ENCODE data around the gene NNAT.

Gene NNAT

GRCh38 chr20:37473249-37474000 lies 47.6 kb upstream of the NNAT start:
- Histone ChIP-seq H3K9ac (ENCODE audit: low read length) (no peak overlapping the region), H3K27me3 (ENCODE audit: insufficient read depth, low read length) (no peaks in the 10 kb centered on the region; the same call in 1 of the 2 replicates), H3K9me2 (ENCODE audit: low read depth, low read length) (no peaks in the 10 kb centered on the region), H3K9me3 (ENCODE audit: low read length) (no peaks in the 10 kb centered on the region), H4K20me1 (ENCODE audit: insufficient read depth, low read length) (no peaks in the 10 kb centered on the region), H3K4me3 (ENCODE audit: low read depth, low read length, poor library complexity, severe bottlenecking) (no peak overlapping the region), H3K79me2 (ENCODE audit: insufficient read depth, low read length) (no peaks in the 10 kb centered on the region), H3K27ac (ENCODE audit: low read depth, low read length, poor library complexity, severe bottlenecking) (no peak overlapping the region), H3K4me1 (ENCODE audit: insufficient read depth, low read length, severe bottlenecking) (no peaks in the 10 kb centered on the region), H3K36me3 (ENCODE audit: insufficient read depth, low read length) (no peaks in the 10 kb centered on the region), H3K4me2 (ENCODE audit: low read length) (no peak overlapping the region), H2AFZ (ENCODE audit: low read length) (no peak overlapping the region), H3F3A (ENCODE audit: insufficient read depth, low read length) (no peaks in the 10 kb centered on the region)
- TF ChIP-seq CTCF (IDR thresholded peaks at IDR 0.05; ENCODE audit: low read length) (no peak), EZH2 (IDR thresholded peaks at IDR 0.05; ENCODE audit: borderline replicate concordance, low read length) (no peak)

DNA sequence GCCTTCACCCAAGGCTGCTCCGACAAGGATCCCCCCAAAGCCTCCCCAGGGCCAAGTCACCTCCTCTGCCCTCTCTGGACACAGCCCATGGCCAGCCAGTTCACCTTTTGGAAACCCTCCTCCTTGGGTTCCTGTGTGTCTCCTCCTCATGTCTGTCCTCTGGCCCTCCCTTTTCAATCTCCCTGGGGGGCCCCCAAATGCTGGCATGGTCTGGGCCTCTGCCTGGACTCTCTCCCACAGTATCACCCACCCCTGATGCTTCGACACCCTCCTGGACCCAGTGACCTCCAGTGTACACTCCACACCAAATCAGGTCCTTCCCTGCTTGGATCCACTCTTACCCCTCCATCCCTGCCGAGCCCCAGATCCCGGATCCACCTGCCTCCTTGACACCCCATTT lies 46.7 kb upstream of the NNAT start:
- no peak overlapping the region for H3K27ac ChIP-seq (ENCODE audit: low read depth, low read length, poor library complexity, severe bottlenecking)
- no peak overlapping the region for H2AFZ ChIP-seq (ENCODE audit: low read length)
- H3K79me2 ChIP-seq (ENCODE audit: insufficient read depth, low read length), result no peaks in the 10 kb centered on the region
- no peaks in the 10 kb centered on the region for H3K9me3 ChIP-seq (ENCODE audit: low read length)
- no peak overlapping the region for H3K4me3 ChIP-seq (ENCODE audit: low read depth, low read length, poor library complexity, severe bottlenecking)
- no peaks in the 10 kb centered on the region for H3F3A ChIP-seq (ENCODE audit: insufficient read depth, low read length)
- TF ChIP-seq EZH2 (IDR thresholded peaks at IDR 0.05; ENCODE audit: borderline replicate concordance, low read length) (no peak), CTCF (IDR thresholded peaks at IDR 0.05; ENCODE audit: low read length) (no peak)
- H4K20me1 ChIP-seq (ENCODE audit: insufficient read depth, low read length), result no peaks in the 10 kb centered on the region
- no peak overlapping the region for H3K9ac ChIP-seq (ENCODE audit: low read length)
- H3K36me3 ChIP-seq (ENCODE audit: insufficient read depth, low read length), result no peaks in the 10 kb centered on the region
- H3K27me3 ChIP-seq (ENCODE audit: insufficient read depth, low read length), result no peaks in the 10 kb centered on the region; the same call in 1 of the 2 replicates
- no peaks in the 10 kb centered on the region for H3K9me2 ChIP-seq (ENCODE audit: low read depth, low read length)
- no peaks in the 10 kb centered on the region for H3K4me1 ChIP-seq (ENCODE audit: insufficient read depth, low read length, severe bottlenecking)
- H3K4me2 ChIP-seq (ENCODE audit: low read length), result no peak overlapping the region

DNA sequence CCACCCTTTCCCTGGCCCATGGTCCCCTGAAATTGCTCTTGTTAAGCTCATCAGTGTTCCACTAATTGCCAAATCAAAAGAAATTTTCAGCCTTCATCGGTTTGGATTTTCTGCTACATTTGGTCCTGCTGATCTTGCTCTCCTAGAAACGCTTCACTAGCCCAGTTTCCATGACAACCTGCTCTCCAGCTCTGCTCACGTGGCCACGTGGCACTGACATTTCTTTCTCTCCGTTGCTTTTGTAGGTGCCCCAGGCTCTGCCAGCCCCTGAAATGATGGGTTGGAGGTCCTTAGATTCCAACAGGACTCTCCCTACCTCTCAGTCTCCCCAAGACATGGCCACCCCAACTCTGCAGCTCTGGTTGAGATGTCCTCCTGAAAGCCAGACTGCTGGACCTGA lies 45.8 kb upstream of the NNAT start:
- TF ChIP-seq EZH2 (IDR thresholded peaks at IDR 0.05; ENCODE audit: borderline replicate concordance, low read length) (no peak), CTCF (IDR thresholded peaks at IDR 0.05; ENCODE audit: low read length) (no peak)
- Histone ChIP-seq H3K4me3 (ENCODE audit: low read depth, low read length, poor library complexity, severe bottlenecking) (no peak overlapping the region), H3K27ac (ENCODE audit: low read depth, low read length, poor library complexity, severe bottlenecking) (no peak overlapping the region), H3K27me3 (ENCODE audit: insufficient read depth, low read length) (no peaks in the 10 kb centered on the region; the same call in 1 of the 2 replicates), H3K9me3 (ENCODE audit: low read length) (no peaks in the 10 kb centered on the region), H3K36me3 (ENCODE audit: insufficient read depth, low read length) (no peaks in the 10 kb centered on the region), H4K20me1 (ENCODE audit: insufficient read depth, low read length) (no peaks in the 10 kb centered on the region), H3K4me2 (ENCODE audit: low read length) (no peak overlapping the region), H3F3A (ENCODE audit: insufficient read depth, low read length) (no peaks in the 10 kb centered on the region), H3K9ac (ENCODE audit: low read length) (no peak overlapping the region), H3K9me2 (ENCODE audit: low read depth, low read length) (no peaks in the 10 kb centered on the region), H3K4me1 (ENCODE audit: insufficient read depth, low read length, severe bottlenecking) (no peaks in the 10 kb centered on the region), H3K79me2 (ENCODE audit: insufficient read depth, low read length) (no peaks in the 10 kb centered on the region), H2AFZ (ENCODE audit: low read length) (no peak overlapping the region)

Measured in OCI-LY1 (cell line).